SKM-1 treated with dmso at 0.1 percent for 144 hours (cell line): ENCODE results near the gene KIF14.
"Not testable (repeated sequence)": the region's sequence is repeated elsewhere in the genome, so short reads cannot be mapped to it uniquely, and the experiment has no call there.

Experiments
- DNase-seq: peaks from one replicate; lab custom pipeline; 2025; ENCODE audit not compliant: unreplicated experiment; lab: John Stamatoyannopoulos, UW

The KIF14 gene

DNA sequence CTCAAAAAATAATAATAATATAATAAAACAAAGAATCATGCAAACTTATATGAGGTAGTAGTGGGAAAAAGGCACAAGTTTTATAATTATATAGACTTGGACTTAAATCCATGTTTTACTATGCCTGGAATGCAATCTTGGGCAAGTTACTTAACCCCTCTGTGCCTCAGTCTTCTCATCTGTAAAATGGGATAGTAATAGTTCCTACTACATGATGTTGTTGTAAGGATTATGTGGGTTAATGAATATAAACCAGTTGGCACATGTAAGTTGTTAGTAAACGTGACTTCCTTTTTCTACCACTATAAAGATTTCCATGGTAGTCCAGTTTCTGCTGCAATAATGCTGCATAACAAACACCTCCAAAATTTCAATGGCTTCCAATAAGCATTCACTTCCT is 10.8 kb upstream of the KIF14 start:
- DNase-seq = no peak

DNA sequence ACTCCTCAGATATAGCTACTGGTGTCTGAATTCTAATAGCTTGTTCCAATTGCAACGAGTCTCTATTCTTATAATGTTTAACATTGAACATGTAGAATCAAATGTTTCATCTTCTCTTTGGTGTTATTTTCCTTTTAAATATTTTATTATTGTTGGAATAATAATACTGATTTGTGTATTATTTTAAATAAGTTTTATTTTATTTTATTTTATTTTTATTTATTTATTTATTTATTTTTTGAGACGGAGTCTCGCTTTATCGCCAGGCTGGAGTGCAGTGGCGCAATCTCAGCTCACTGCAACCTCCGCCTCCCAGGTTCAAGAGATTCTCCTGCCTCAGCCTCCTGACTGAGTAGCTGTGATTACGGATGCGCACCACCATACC is 10.0 kb upstream of the KIF14 start:
- not testable (repeated sequence) for DNase-seq

DNA sequence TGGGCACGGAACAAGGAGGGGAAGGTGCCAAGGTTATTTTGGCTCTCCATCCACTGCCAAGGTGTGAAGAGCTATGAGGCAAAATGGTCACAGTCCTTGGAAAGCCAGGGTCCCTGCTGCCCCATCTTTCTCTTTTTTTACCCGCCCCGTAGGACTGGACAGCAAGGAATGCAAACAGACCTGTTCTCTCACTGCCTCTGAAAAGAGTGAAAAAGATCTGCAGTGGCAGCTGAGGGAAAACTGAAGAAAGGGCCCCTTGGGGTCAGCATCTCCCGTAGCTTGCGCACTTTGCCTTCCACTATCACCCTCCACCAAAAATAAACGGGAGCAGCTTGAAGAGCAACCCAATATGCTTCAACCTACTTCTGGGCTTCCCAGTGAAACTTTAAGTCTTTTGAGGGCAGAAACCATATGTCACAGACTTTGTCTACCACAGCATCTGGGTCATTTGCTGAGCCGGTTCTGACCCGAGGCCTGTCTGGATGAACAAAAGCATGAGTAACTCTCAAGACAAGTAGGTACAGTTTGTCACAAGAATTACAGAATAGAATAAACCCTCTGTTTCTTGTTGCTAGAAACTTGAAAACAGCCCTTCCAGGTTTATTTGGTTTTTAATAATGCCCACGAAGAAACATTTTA is 9.4 kb upstream of the KIF14 start:
- DNase-seq = no peak

DNA sequence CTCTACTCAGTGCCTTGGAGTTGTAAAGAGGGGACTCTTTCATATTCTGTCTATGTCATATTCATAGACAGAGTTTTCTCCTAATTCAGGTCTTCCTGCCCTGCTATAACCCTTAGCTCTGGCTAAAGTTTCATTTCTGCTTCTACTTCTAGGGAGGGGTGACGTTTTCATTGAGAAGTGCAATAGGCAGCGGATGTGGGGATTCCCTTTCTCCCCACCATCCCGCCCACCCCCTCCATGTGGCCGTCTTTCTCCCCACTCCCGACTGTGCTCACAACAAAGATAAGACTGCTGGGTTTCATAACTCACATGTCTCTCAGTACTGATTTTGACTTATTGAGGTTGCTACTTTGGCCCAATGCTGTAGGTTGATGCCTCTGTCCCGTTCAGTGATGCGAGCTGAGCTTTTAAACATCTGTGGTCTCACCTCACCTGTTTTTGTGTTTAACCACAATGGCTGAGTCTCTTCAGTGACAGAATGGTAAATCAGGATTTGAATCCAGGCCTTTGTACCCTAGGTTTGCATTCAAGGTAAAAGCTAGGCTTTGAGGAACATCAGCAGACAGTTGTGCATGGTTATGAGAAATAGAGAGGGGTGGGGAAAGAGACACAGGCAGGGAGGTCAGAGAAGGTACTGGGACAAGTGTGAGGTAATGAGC is 7.8 kb upstream of the KIF14 start:
- DNase-seq = peak; percentile 50

DNA sequence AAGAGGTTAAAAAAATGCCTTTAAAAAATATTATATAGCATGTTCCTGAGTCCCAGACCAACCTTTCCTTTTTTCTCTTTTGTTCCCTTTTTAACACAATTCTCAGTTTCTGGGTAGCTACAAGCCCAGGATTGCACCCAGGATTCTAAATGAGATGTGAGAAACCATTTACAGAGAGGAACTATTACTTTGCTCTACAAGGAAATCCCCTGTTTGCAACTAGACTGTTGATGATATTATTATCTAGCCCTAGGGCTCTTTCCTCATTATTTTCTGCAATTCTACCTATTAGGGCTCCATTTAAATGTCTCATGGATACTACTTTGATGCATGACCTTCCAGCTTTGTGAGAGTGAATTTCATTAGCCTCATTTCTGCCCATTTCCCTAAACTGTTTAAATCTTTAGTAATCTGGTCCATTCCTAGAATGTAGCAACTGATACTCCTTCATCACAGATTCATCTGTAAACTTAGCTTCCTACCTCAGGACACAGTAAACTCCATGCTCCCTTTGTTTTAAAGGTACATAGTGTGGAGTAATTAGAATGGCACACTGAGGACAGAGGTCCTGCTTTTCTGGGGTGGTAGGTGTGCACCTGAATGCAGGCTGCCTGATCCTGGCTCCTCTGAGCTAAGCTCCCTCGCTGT is 7.1 kb upstream of the KIF14 start:
- DNase-seq = no peak

DNA sequence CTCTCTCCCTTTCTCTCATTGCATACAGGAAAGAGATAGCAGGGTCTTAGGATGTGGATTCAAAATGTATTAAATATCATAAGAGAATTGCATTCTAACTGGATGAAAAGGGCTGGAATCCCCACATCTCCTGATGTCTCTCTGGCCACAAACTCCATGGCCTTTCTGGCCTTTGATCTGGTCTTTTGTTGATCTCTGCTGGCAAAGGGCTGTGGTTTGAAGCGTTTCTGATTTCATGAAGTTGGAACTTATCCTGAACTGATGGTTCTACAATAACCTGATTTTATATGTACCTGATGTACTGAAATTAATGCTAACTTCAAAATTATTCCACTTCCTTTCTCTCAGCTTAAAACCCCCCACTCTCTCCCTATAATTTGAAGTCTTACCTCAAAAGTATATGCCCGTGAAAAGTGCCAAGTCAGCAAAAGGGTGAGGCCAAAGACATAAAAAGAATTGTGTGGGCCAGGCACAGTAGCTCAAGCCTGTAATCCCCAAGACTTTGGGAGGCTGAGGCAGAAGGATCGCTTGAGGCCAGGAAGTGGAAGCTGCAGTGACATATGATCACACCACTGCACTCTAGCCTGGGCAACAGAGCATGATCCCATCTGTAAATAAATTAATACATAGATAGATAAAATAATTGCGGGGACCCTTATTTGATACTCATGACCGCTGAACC is 6.4 kb upstream of the KIF14 start:
- no peak for DNase-seq

DNA sequence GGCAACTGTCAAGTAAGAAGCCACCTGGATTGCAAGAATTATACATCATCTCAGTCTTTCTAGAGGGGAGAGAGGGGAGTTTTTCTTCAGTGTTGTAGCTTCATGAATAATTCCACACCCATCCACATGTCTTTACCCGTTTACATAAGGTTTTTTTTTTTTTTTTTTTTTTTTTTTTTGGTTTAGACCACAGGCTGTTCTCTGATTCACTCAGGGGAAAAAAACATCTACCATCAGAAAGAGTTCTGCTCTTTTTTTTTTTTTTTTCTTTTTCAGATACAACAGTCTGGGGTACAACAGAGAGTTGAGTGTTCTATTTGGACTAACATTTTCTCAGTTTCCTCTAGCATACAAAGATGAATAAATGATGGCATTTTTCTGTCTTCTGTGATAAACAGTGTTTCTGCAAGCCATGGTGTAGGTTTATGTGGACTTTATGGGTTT is 4.9 kb upstream of the KIF14 start:
- DNase-seq = no peak

DNA sequence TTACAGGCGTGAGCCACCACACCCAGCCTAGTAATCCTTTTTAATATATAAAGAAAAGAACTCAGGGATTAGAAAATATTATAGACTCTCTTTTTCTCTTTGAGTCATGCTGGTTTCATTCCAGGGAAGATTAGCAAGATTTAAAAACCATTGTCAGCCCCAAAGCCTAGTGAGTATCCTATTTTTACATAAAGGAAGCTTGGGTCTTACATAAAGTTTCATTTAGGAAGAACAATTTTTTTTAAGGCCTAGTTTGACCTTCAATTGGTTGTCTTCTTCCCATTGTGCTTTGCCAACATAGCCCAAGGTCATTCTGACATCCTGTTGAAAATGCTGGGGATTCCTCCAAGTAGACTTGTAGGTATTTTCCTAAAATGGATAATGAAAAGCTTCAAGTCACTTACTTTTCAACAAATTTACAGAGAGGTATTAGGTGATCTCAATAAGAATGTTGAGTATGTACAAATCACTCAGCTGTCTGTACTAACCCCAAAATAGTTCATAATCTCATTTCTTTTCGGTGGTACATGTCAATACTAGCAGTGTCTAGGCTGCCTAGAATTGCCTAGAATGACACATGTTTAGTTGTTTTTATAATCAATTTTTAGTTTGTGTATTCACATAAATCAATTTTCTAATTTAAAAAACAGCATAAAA is 4.3 kb upstream of the KIF14 start:
- no peak for DNase-seq

DNA sequence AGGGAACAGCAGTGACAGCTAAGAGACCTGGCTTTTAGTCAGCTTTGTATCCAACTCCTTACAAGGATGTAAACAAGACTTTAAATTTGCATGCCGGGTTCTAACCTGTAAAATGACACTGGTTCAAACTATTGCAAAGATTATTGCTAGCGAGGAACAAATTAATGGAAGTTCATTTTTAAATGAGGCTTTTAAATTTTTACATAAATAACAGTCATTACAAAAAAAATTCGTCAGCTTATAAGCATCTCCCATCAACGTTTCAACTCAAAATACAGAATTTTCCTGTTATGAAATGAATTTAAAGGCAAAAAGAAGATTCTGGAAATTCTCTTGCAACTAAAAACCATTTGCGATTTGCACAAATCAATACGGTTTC is 668 bp downstream of the KIF14 start:
- DNase-seq = no peak

DNA sequence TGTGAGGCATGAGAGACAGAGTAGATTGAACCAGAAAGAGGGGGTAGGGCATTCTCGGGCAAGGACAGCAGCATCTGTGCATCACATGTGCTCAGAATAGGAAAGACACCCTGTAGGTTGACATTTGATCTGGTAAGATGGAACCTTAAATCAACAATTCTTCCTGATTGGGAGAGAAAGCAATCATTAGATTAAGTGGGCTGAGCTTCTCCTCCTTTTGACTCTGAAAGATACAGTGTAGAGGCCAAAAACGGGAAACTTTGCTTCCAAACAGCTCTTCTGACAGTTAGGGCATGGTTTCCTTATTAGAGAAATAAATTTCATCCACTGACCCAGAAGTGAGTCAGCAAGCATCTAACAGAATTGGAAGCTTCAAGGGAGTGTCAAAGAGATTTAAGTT is 9.7 kb downstream of the KIF14 start:
- DNase-seq = no peak

DNA sequence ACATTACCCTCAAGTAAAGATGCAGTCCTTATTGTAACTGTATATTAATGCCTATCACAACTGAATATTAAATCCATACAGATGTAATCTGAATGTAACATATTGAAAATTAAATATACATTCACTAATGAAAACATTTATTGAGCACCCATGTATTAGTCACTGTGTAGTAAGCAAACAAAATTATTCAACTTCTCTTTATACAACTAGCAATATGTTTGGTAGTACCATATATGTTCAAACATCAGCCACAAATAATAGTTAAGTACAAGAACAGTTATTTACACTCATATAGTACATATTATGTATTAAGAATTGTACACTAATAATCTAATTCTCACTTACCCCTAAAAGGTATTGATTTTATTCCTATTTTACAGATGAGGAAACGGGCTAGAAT is 17.9 kb downstream of the KIF14 start:
- DNase-seq = no peak

DNA sequence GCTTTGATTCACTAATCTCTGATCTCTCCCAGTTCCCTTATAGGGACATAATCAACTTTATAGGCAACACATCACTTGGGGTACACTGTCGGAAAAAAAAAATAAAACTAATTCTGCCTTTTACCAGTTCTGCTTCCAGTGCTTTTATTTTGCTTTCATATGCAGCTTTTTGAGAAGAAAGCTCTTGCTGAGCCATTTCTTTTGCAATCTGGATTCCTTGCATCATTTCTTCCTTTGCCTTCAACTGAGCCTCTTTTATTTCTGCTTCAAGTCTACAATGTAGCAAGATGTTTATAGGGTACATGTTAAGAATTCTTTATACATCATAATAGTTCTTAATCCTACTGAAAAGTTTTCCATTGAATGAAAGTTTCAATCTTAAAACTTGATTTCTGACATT is 30.6 kb downstream of the KIF14 start:
- no peak for DNase-seq

DNA sequence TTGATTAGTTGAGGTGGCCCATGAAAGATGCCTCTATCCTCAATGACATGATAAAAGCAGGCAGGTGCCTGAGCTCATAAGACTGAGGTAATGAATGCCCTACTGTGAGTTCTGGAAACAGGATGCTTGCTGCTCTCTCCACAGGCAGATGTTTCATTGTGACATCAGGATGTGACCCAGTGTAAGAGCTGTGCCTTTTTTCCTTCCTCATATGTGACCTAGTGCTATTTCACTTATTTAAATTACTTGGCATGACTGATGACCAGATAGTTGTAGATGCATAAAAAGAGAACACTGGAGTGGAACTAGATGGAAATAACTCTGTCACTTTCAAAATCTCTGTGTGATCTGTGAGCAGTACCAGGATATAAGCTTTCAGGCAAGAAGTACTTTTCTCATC is 31.9 kb downstream of the KIF14 start:
- peak; percentile 63 for DNase-seq

DNA sequence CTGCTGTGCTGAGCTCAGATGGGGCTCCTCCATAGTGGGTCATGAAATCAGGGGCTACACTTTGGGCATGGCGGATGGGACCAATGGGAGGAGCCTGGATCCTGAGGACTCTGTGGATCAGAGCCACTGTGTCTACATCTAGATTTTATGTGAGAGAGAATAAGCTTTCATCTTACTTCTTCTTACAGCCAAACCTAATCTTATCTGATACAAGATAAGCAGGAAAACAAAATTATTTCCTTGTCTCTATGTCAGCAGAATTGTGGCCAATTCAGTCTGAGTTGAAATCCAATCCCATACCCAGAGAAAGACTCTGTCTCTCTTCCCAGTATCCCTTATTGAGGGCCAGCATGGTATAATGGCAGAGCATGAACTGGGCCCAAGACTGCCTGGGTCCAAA is 56.2 kb downstream of the KIF14 start:
- no peak for DNase-seq

DNA sequence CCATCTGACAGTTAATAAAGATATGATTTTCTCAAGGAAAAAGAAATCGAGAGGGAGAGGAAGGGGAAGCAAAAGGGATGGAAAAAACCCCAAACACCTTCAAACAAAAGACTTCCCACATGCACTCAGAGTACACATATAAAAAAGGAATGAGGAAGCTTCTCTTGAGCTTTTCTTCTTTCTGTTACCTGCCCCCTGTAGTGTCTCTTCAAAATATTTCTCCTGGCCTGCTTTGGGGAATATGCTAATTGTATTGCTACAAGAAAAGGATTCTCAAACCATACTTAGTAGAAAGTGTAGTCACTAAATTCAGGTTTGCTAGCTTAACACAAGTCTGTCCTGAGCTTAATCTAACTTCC is 58.7 kb downstream of the KIF14 start:
- DNase-seq = no peak

DNA sequence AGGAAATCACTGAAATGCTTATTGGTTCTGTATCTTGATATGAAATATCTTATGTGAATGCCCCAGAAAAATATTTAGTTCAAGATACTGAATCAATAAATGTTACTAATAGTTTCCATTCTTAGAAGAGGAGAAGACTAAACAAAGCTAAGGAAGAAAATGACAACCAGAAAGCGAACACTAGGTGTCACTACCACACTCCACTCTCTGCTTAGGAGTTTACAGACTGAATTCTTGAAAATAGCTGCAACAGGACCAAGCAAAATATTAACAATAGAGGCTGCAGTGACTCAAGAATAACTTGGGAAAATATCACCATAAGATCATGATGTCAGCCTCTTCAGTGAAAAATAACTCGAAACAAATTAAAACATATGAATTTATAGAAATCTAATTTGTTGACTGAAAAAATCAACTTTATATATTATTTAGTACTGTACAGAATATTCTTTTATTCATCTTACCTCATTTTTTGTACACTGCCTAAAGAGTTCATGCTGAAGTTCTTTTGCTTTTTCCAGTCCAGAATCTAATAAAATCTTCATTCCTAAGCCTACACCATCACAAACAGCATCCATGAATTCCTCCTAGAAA is 61.6 kb downstream of the KIF14 start:
- DNase-seq = peak; percentile 33

DNA sequence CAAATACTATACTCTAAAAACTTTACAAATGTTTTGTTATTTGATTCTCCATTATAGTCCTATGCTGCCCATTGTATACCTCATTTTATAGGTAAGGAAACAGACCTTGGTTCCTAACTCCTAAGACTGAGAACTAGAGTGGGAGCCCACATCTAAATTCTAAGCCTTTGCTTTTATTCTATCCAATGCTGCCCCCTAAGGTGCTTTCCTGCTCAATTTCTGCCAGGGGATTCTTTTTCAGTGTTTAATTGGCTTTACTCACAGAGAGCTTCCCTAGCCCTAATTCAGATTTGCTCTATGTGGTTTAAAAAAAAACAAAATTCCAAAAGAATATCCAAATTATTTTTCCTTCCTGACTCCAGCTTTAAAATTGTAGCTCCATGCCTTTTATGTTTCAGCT is 64.5 kb downstream of the KIF14 start:
- DNase-seq = no peak

DNA sequence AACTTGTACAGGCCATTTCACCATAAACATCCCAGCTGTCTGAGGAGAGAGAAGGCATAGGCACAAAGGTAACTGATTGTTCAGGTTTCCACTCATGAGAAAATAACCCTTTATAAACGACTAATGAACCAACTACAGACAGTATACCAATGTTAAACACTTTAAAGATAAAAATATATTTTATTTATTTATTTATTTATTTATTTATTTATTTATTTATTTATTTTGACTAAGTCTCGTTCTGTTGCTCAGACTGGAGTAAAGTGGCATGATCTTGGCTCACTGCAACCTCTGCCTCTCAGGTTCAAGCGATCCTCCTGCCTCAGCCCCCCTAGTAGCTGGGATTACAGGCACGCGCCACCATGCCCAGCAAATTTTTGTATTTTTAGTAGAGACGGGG is 67.8 kb downstream of the KIF14 start:
- not testable (repeated sequence) for DNase-seq

DNA sequence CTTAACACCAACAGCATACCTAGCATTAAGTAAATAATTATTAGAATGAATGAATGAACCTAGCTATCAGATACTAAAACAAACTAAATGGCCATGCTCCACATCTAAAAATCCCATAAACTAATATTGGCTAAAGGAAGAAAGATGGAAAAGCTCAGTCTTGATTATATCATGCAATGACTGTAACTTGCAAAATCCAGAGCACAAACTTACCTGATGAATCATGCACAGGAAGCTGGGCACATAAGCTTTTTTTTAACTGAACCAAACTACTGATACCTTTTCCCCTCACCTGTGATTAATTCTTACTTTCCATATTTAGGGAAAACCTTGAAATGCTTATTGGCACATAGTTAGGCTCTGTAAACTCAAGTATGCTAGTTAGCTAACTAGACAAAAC is 70.2 kb downstream of the KIF14 start:
- DNase-seq = no peak

DNA sequence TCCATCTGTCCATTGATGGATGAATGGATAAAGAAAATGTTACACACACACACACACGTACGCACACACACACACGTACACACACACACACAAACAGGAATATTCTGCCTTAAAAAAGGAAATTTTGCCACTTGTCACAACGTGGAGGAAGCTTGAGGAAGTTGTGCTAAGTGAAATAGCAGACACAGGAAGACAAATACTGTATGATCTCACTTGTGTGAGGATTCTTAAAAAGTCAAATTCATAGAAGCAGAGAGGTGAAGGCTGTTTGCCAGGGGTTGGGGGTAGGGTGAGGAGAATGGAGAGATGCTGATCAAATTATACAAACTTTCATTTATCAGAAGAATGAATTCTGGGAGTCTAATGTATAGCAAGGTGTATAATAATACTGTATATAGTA is 73.2 kb downstream of the KIF14 start:
- no peak for DNase-seq

DNA sequence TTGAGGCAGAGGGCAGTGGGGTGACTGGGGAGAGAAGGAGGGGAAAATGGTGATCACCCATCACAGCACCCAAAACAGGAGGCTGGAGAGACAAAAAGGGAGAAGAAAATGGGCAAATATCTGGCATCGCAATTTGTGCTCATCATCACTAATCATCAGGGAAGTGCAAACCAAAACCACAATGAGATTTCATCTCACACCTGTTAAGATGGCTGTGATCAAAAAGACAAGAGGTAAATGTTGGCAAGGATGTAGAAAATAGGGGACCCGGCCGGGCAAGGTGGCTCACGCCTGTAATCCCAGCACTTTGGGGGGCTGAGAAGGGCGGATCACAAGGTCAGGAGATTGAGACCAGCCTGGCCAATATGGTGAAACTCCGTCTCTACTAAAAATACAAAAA is 74.0 kb downstream of the KIF14 start:
- no peak for DNase-seq
